MV-4-11 (cell line): ENCODE data around the gene FBXL16.
A peak's percentile ranks its signal among the peaks of the same experiment; 100 is the strongest.

Experiments used
- DNase-seq: peaks from one replicate; lab custom pipeline; 2025; lab: John Stamatoyannopoulos, UW

Gene FBXL16

GRCh38 chr16:689175-689897 lies 16.3 kb downstream of the FBXL16 start:
- DNase-seq = no peak

- no peak for DNase-seq
These were observed 18.1 kb downstream of the FBXL16 start for GRCh38 chr16:687499-687898.

DNA sequence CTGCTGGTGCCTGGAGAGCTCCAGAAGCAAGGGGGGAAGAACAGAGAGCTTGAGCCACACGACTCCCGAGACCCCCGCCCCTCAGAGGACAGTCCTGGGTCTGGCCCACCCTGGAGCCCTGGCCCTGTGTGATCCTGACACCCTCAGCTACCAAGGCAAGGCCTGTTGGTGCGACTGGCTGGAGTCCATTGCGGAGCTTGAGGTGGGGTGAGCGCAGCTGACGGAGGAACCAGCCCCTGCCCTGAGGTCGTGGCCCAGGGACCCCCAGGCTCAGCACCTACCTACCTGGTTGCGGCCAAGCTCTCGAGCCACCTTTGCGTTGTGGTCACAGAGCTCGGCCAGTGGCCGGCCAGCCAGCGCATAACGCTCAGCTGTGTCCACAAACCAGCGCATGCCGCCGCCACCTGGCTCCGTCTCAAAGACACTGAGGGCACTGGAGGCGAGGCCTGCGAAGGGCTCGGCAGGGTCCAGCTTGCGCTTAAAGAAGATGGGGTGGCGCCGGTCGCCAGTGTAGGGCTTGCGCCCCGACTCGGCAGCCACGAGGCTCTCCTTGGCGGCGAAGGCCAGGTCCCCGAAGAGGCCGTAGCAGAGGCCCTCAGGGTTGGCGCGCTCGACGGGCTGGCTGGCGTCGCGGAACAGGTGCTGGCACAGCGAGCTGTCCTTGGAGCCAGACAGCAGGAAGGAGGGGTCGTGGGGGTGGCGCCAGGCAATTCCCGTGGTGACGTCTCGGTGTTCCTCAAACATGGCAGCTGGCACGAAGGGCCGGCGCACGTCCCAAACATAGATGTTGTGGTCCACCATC lies 18.9 kb downstream of the FBXL16 start:
- no peak for DNase-seq

DNA sequence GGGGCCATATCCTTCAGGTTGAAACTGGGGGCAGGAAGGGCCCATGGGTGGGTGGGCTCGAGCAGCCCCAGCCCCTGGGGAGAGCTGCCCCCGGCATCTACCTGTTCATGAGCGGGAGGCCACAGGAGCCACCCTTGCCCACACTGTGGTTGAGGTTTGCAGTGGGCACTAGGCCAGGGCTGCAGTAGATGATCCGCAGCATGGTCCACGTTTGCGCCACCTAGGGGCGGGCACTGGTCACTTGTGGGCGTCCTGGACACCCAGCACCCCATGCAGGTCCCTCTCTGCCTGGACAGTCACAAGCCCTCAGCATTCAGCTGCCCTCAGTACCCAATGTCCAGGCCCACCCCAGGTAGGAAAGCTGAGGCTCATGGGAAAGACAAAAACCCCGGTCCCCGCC lies 19.6 kb downstream of the FBXL16 start:
- DNase-seq = peak; percentile 18

- no peak for DNase-seq
These were observed 20.5 kb downstream of the FBXL16 start for GRCh38 chr16:684961-685696.

GRCh38 chr16:684071-684794 lies 21.4 kb downstream of the FBXL16 start, which contains the start of gene JMJD8:
Gene JMJD8 (minus strand): TSS chr16:684334. CDS start chr16:684319, 15 bp downstream.
- DNase-seq = peak; percentile 96

GRCh38 chr16:683396-684070 lies 22.1 kb downstream of the FBXL16 start:
- DNase-seq = no peak

DNA sequence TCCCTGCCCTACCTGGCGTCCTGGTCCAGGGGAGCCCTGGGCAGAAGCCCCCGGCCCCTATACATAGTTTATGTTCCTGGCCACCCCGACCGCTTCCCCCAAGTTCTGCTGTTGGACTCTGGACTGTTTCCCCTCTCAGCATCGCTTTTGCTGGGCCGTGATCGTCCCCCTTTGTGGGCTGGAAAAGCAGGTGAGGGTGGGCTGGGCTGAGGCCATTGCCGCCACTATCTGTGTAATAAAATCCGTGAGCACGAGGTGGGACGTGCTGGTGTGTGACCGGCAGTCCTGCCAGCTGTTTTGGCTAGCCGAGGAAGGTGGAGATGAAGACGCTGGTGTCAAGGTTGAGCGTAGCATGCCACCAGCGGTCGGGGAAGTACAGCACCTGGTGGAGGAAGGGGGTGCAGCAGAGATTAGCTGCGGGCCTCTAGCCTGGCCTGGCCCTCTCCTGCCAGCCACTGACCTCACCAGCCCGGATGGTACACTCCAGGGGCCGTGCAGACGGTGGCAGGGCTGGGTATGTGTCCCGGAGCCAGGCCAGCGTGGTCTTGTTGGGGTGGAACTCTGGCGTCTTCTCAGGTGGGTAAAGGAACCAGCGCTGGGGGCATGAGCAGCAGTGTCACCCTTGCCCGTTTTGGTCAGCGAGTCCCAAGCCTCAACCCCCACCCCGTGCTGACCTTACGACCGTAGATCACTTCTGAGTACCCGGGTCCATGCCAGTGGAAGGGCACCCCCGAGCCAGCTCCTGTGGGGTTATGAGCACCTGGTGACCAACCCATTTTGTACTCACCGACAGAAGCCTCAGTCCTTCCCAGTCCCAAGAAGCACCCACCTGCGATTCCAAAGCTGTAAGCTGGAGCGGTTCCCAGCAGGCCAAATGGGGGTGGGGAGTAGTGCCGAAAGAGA lies 22.9 kb downstream of the FBXL16 start:
- DNase-seq = no peak

GRCh38 chr16:681746-682427 lies 23.7 kb downstream of the FBXL16 start:
- DNase-seq = no peak

GRCh38 chr16:680967-681745 lies 24.4 kb downstream of the FBXL16 start:
- peak; percentile 53 for DNase-seq

- DNase-seq = no peak
These were observed 25.0 kb downstream of the FBXL16 start for GRCh38 chr16:680625-680945.

- peak; percentile 80 for DNase-seq
These were observed 25.6 kb downstream of the FBXL16 start, which contains the start of gene STUB1 for GRCh38 chr16:679814-680624. Gene STUB1 (plus strand): TSS chr16:680410. CDS start chr16:680526, 116 bp downstream.

DNA sequence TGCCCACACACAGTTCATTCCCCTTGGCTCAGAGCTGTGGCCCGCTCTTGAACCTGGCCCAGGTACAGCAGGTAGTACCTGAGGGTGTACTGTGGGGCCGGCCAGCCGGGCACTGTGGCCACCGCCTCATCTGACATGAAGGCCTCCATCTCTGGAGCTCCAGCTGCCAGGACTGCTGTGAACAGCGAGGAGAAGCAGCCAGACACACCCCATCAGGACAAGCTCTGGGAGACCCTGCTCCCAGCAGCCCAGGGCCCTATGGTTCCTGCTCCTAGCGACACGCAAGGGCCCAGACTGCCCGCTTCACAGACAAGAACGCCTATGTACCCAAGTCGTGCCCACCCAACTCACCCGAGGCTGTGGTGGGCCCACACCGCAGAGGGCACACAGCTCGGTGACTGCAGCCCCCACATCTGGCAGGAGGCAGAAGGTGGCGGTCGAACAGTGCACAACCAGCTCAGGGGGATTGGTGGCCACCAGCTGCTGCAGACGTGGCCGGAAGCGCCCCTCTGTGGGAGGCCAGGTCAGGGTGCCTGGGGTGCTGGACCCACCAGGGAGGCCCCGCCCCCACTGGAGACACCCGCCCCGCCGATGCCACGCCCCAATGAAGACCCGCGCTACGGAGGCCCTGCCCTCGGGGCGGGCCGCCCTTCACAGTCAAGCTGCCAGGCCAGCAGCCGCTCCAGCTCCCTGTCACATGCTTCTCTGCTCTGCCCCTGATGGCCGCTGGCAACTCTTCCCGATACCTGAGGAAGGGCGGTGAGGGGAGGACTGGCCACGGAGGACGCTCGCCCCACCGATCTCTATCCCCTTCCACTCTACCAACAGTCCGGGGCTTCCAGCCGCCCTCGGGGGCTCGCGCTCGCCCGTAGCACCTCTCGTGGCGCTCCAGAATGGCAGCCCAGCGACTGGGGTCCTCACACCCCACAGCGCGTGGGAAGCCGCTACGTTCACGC lies 26.5 kb downstream of the FBXL16 start:
- peak; percentile 45 for DNase-seq

- DNase-seq = no peak
These were observed 27.3 kb downstream of the FBXL16 start for GRCh38 chr16:678209-678857.

DNA sequence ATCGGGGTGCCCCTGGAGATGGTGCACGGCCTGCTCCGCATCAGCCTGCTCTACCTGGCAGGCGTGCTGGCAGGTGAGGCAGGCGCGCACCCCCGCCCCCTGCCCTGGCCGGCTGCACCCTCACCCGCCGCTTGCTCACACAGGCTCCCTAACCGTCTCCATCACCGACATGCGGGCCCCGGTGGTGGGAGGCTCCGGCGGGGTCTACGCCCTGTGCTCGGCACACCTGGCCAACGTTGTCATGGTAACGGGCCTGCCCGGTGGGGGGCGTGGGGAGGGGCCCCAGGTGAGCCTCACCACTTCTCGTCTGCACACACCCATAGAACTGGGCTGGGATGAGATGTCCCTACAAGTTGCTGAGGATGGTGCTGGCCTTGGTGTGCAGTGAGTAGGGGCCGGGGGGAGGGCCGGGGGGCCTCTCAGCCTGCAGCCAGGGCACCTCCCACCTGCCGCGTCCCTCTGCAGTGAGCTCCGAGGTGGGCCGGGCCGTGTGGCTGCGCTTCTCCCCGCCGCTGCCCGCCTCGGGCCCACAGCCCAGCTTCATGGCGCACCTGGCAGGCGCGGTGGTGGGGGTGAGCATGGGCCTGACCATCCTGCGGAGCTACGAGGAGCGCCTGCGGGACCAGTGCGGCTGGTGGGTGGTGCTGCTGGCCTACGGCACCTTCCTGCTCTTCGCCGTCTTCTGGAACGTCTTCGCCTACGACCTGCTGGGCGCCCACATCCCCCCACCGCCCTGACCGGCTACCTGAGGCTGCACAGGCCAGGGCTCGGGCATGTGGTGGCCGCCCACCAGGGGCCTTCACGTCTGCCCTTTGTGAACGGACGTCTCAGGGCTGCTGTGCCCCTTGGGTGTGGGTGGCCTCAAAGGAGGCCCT lies 28.0 kb downstream of the FBXL16 start:
- no peak for DNase-seq
